Measurements from ENCODE around the gene EXOC2.

DNA sequence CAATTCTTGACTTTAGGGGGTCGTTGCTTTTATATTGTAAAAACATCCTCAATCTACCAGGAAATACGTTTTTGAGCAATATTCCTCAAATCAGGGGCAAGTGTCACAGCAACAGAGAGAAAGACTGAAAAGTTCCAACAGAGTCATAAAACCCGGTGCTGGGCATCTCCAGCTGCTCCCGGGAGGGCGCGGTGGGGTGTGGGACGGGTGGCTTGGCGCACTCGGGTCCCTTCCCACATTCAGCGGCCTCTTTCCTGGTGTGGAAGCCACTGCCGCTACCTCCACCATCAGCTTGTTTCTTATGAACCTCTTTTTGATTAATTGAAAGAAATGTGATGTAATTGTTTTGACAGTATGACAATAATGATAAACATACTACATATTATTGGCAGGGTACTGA, 203.2 kb downstream of the EXOC2 start:
- no peak for TF ChIP-seq SIN3A (IDR thresholded peaks at IDR 0.05; ENCODE audit: borderline replicate concordance, insufficient read depth, low read depth, low read length)
- TF ChIP-seq, protein P1, sequence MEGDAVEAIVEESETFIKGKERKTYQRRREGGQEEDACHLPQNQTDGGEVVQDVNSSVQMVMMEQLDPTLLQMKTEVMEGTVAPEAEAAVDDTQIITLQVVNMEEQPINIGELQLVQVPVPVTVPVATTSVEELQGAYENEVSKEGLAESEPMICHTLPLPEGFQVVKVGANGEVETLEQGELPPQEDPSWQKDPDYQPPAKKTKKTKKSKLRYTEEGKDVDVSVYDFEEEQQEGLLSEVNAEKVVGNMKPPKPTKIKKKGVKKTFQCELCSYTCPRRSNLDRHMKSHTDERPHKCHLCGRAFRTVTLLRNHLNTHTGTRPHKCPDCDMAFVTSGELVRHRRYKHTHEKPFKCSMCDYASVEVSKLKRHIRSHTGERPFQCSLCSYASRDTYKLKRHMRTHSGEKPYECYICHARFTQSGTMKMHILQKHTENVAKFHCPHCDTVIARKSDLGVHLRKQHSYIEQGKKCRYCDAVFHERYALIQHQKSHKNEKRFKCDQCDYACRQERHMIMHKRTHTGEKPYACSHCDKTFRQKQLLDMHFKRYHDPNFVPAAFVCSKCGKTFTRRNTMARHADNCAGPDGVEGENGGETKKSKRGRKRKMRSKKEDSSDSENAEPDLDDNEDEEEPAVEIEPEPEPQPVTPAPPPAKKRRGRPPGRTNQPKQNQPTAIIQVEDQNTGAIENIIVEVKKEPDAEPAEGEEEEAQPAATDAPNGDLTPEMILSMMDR (IDR thresholded peaks at IDR 0.05), result no peak

Data from Panc1 (cell line).